ENCODE results near the gene DHRS2. TPM values are rescaled to one million over a fixed set of nuclear protein-coding genes. Genes with fewer than 3 reads are reported as not detected.

The DHRS2 gene
- total and polyA plus RNA-seq, 2 of the 13 experiments (the other 11 are each of a cell fraction or from before 2014, with no cell fraction given), result 1,621 to 3,021 TPM

DNA sequence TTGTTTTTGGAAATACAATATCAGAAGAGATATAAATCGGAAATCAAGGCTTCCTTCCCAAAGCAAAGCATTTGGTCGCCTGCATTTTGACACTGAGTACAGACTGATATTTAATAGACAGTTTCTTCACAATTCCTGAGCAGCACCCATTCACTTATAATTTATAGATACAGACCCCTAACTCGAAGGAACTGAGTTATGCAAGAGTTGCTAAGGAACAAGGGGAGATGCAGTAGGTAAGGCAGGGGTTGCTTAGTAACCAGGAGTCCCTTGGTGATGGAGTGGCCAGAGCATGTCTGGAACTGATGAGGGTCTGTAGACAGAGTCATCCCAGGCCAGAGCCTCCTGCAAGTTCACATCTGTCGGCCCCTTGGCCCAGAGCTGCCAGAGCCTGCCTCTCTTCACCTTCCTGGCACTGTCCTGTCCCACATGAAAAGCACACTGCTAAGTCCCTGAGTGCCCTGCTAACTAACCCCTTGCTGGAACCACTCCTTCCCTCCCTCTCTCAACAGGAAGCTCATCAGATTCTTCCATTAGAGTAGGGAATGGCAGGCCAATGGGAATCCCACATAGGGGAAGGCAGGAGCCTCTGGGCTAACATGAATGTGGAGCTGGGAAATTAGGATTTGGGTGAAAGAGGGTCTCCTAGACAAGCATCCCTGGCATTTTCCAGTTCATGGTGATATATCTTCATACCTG lies 3.6 kb upstream of the DHRS2 start (continued):
- TF ChIP-seq, protein P1, sequence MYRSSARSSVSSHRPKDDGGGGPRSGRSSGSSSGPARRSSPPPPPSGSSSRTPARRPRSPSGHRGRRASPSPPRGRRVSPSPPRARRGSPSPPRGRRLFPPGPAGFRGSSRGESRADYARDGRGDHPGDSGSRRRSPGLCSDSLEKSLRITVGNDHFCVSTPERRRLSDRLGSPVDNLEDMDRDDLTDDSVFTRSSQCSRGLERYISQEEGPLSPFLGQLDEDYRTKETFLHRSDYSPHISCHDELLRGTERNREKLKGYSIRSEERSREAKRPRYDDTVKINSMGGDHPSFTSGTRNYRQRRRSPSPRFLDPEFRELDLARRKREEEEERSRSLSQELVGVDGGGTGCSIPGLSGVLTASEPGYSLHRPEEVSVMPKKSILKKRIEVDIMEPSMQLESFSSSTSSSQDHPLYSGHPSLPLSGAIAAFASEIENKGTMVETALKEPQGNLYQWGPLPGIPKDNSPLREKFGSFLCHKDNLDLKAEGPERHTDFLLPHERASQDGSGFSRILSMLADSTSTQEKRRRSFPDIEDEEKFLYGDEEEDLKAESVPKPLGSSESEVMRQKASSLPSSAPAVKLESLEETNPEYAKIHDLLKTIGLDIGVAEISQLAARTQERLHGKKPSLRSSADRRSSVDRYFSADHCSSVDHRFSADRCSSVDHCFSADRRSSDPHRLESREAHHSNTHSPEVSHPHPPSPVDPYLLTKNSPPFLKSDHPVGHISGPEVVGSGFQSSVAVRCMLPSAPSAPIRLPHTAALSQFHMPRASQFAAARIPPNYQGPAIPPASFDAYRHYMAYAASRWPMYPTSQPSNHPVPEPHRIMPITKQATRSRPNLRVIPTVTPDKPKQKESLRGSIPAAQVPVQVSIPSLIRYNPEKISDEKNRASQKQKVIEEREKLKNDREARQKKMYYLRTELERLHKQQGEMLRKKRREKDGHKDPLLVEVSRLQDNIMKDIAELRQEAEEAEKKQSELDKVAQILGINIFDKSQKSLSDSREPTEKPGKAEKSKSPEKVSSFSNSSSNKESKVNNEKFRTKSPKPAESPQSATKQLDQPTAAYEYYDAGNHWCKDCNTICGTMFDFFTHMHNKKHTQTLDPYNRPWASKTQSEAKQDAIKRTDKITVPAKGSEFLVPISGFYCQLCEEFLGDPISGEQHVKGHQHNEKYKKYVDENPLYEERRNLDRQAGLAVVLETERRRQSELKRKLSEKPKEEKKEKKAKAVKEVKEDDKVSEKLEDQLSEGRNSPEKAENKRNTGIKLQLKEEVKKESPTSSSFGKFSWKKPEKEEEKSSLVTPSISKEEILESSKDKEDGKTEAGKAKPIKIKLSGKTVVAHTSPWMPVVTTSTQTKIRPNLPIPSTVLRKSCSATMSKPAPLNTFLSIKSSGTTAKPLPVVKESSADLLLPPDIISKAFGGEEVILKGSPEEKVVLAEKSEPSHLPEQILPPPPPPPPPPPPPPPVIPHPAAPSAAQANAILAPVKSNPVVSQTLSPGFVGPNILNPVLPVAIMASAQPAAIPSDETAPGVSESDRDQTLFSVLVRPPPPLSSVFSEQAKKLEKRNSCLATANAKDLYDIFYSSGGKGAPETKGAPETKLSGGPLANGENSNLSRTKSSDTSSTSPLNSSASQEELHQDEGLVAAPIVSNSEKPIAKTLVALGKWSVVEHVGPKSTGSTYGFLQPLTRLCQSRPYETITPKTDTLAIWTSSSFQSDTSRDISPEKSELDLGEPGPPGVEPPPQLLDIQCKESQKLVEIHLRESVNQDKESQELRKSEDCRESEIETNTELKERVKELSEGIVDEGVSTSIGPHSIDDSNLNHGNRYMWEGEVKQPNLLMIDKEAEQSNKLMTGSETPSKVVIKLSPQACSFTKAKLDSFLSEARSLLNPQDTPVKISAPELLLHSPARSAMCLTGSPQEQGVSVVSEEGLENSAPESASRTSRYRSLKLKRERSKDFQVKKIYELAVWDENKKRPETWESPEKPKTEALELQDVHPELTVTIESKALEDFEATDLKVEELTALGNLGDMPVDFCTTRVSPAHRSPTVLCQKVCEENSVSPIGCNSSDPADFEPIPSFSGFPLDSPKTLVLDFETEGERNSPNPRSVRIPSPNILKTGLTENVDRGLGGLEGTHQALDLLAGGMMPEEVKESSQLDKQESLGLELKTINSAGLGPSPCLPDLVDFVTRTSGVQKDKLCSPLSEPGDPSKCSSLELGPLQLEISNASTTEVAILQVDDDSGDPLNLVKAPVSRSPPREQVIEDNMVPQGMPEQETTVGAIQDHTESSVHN (CRISPR knock-in tag; IDR thresholded peaks at IDR 0.05), result 0 out of 2 replicates have a peak, but pooled peaks have one; percentile 8
- no peak; the same call in none of the 2 replicates for TF ChIP-seq TBX2 (CRISPR knock-in tag; IDR thresholded peaks at IDR 0.05; ENCODE audit: borderline replicate concordance)
- no peak for TF ChIP-seq ARHGAP35 (CRISPR knock-in tag; IDR thresholded peaks at IDR 0.05; ENCODE audit: borderline replicate concordance)
- TF ChIP-seq MZF1 (CRISPR knock-in tag; IDR thresholded peaks at IDR 0.05; ENCODE audit: borderline replicate concordance), result 0 out of 2 replicates have a peak, but pooled peaks have one; percentile 24
- no peak for TF ChIP-seq ZFYVE20 (CRISPR knock-in tag; IDR thresholded peaks at IDR 0.05; ENCODE audit: borderline replicate concordance, low read depth)
- TF ChIP-seq ZNF773 (CRISPR knock-in tag; IDR thresholded peaks at IDR 0.05; ENCODE audit: borderline replicate concordance), result no peak
- TF ChIP-seq ZNF703 (CRISPR knock-in tag; IDR thresholded peaks at IDR 0.05; ENCODE audit: borderline replicate concordance), result no peak
- no peak for TF ChIP-seq ZNF543 (CRISPR knock-in tag; IDR thresholded peaks at IDR 0.05)
- no peak; the same call in 1 of the 2 replicates for TF ChIP-seq REPIN1 (CRISPR knock-in tag; IDR thresholded peaks at IDR 0.05; ENCODE audit: borderline replicate concordance, low read depth)
- TF ChIP-seq, protein P2, sequence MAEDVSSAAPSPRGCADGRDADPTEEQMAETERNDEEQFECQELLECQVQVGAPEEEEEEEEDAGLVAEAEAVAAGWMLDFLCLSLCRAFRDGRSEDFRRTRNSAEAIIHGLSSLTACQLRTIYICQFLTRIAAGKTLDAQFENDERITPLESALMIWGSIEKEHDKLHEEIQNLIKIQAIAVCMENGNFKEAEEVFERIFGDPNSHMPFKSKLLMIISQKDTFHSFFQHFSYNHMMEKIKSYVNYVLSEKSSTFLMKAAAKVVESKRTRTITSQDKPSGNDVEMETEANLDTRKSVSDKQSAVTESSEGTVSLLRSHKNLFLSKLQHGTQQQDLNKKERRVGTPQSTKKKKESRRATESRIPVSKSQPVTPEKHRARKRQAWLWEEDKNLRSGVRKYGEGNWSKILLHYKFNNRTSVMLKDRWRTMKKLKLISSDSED (CRISPR knock-in tag; IDR thresholded peaks at IDR 0.05), result no peak
- TF ChIP-seq, protein P3, sequence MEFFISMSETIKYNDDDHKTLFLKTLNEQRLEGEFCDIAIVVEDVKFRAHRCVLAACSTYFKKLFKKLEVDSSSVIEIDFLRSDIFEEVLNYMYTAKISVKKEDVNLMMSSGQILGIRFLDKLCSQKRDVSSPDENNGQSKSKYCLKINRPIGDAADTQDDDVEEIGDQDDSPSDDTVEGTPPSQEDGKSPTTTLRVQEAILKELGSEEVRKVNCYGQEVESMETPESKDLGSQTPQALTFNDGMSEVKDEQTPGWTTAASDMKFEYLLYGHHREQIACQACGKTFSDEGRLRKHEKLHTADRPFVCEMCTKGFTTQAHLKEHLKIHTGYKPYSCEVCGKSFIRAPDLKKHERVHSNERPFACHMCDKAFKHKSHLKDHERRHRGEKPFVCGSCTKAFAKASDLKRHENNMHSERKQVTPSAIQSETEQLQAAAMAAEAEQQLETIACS (CRISPR knock-in tag; IDR thresholded peaks at IDR 0.05), result no peak
- no peak for TF ChIP-seq TEAD2 (CRISPR knock-in tag; IDR thresholded peaks at IDR 0.05)
- TF ChIP-seq ZNF556 (CRISPR knock-in tag; IDR thresholded peaks at IDR 0.05; ENCODE audit: borderline replicate concordance), result 0 out of 2 replicates have a peak, but pooled peaks have one; percentile 15
- TF ChIP-seq ZNF235 (CRISPR knock-in tag; IDR thresholded peaks at IDR 0.05; ENCODE audit: borderline replicate concordance), result no peak
- TF ChIP-seq ZNF44 (CRISPR knock-in tag; IDR thresholded peaks at IDR 0.05), result no peak
- TF ChIP-seq ZNF160 (CRISPR knock-in tag; IDR thresholded peaks at IDR 0.05), result no peak
- no peak; the same call in 1 of the 2 replicates for TF ChIP-seq KAT7 (CRISPR knock-in tag; IDR thresholded peaks at IDR 0.05; ENCODE audit: borderline replicate concordance)

All from HepG2 (cell line).